Stimulated activated CD4-positive, alpha-beta T cell treated with anti-CD3 and anti-CD28 coated beads, Interleukin-15, amount 100 ng/mL, for 1 hour (primary cell): Measurements from ENCODE around the gene ZC3HAV1.
"Not testable (repeated sequence)": the region's sequence is repeated elsewhere in the genome, so short reads cannot be mapped to it uniquely, and the experiment has no call there.

Experiments
- DNase-seq, 2 donors: peaks; one replicate each; pipeline ENCODE4 v3.0.0-alpha.2; 2020; ENCODE audit warnings: low read depth in 1 of 2, low spot score in 1 of 2

ZC3HAV1 gene

DNA sequence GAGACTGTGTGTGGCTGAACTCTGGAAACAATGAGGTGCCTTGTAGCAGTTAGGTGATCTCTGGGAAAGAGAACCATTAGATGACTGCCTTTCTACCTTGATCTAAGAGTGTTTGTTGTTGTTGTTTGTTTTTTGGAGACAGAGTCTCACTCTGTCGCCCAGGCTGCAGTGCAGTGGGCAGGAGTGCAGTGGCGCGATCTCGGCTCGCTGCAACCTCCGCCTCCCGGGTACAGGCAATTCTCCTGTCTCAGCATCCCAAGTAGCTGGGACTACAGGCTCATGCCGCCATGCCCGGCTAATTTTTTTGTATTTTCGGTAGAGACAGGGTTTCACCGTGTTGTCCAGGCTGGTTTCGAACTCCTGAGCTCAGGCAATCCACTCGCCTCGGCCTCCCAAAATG lies 54.9 kb downstream of the ZC3HAV1 start:
- DNase-seq: not testable (repeated sequence)

DNA sequence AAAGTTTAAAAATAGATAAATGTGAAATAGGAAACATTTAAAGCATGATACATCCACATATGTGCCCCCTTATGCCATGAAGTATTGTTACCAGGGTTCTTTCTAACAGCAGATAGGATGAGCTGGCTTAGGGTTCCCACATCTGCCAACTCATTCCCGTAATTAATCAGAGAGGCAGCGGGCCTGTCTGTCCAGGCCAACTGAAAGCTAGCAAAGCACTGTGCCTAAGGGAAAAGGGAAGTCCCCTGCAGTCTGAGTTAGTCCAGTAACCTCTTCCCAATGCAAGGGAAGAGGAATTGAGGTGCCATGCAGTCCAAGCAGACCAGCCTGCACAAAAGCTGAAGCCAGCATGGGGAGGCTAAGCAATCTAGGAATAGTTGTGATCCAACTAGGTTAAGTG lies 55.4 kb downstream of the ZC3HAV1 start:
- no peak for DNase-seq

DNA sequence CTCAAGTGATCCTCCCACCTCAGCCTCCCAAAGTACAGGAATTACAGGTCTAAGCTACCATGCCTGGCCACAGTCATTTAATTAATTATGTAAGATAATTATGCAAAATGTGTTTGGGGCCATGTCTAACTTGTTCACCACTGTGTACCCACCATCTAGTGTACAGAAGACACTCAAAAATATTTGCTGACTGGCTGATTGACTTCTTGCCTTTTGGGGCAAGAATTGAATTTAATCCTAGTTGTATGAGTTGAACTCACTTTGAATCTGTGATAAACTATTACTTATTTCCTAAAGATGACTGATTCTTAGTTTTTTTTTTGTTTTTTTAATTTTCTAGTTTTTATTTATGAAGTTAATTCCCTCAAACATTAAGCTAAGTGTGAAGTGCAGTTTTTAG lies 57.9 kb downstream of the ZC3HAV1 start:
- DNase-seq: no peak

DNA sequence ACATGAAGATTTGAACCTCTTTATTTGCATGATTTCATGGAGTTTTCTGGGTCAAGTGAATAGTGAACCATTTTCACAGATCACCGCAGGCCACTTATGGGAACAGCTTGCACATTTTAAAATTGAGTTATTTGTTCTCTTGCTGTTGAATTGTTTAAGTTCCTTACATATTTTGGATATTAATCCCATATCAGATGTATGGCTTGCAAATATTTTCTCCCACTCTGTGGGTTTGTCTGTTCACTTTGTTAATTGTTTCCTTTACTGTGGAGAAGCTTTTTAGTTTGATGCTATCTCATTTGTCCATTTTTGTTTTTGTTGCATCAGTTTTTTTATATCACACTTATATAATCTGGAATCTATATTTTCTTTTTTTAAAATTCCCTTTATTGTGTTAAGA lies 59.6 kb downstream of the ZC3HAV1 start:
- no peak for DNase-seq

DNA sequence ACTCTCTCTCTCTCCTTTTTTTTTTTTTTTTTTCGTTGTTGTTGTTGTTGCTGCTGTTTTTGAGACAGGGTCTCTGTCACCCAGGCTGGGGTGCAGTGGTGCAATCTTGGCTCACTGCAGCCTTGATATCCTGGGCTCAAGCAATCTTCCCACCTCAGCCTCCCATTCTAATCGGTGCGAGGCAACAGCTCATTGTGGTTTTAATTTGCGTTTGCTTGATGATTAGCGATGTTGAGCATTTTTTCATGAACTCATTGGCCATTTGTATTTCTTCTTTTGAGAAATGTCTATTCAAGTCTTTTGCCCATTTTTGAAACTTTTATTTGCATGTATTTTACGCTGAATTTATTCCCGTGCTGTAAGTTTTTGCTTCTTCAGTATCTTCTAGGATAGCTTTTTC lies 60.4 kb downstream of the ZC3HAV1 start:
- DNase-seq: no peak

DNA sequence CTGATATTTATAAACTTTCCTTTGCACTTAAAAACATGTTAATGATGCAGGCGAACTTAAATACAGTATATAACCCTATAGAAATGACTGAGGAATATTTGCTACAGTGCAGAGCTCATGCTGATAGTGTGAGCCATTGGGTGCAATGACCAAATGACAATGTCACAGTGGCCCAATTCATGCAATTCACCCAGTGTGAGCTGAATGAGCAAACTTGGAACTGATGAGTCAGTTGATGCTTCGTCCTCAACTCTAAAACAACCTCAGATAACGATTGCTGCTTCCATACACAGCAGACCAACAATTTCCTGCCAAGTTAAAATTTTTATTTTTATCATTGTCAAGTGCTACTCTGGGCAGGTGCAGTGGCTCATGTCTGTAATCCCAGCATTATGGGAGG lies 61.5 kb downstream of the ZC3HAV1 start:
- DNase-seq: no peak

DNA sequence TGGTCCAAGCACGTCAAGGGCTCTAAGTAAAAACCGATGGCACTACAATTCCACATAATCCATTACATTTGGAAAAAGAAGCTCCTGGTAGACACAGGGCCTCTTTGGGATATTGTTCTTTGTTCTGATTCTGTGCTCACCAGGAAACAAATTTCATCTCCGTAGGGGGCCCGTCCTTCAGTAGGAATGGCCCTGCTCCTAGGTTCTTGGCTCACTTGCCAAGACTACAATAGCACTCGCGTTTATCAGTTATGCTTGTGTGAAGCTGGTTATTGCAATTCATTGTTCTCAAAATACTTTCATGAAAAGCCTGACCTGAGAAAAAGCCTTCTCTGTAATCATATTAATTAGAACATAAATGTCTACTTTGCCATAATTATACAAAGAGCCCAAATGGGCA lies 63.4 kb downstream of the ZC3HAV1 start:
- no peak for DNase-seq

DNA sequence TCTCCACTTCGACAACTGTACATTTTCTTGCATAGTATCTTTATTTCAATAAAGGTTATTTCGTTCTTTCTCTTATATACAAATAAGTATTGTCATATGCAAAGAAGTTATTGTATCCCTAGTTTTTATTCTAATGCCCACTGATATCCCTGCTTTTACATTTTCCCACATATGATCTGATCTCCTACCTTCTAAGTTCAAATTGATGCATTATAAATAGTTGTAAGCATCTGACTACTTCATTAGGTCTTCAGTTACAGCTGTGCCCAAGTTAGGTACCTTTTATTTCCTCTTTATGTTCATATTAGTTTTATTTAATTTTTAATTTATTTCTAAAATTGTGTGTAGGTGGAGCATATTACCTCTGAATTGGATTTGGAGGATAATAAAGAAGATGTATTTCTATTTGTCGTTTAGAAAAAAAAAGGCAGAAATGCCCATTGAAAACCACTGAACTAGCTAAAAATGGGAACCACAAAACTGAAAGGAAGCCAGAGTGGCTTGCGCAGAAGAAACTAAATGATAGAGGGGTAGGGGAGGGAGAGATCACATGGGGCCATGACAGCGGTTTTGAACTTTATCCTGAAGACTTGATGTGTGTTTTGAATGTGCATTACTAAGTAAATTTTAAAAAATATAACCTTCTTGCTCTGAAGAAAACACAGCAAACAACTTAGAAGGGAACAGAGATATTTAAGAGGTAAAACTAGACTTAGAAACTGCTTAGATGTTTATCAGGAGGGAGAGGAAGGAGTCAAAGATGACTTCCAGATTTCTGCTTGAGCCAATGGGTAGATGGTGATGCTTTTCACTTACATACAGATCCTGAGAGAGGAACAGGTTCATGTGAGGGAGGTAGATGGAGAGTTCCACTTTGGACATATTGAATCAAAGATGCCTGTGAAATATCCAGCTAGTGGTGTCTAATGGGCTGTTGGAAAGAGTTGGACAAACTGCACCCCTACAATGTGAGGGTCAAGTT lies 64.4 kb downstream of the ZC3HAV1 start:
- no peak for DNase-seq

DNA sequence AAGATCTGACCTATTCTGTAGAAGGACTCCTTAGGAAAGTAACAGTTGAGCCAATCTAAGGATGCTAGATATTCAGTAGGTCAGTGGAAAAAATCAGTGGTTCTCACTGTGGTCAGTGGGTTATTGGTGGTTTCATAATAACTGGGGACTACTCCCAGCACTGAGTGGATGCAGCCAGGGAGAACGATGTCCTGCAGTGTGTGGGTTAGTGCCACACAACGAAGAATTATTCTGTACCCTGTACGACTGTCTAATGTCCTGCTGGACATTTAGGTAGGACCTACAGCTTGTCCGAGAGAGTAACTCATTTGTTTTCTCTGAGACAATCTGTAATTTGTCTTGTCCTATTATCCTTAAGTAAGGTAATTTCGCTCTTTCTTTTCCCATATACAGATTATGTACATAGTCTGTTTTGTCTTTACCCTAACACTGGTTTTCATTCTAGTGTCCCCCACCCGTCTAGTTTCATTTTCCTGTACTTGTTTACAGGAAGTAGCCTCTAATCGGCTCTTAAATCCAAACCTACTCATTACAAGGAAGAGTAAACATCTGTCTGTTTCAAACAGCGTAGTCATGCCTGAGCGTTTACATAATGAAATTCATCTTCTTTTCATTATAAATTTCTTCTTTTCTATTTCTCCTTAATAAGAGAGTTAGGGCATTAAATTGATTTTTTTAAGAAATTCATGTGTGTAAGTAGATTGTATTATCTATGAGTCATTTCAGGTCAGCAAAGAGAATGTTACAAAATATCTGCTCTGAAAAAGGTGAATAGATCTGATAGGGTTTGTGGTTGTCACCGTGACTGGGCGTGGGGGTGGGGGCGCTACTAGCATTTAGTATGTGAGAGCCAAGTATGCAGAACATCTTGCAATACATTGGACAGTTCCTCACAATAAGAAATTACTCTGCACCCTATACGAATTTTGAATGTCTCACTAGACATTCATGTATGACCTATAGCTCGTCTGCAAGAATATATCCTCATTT lies 65.4 kb downstream of the ZC3HAV1 start:
- peak; percentile 30 to 59 for DNase-seq

DNA sequence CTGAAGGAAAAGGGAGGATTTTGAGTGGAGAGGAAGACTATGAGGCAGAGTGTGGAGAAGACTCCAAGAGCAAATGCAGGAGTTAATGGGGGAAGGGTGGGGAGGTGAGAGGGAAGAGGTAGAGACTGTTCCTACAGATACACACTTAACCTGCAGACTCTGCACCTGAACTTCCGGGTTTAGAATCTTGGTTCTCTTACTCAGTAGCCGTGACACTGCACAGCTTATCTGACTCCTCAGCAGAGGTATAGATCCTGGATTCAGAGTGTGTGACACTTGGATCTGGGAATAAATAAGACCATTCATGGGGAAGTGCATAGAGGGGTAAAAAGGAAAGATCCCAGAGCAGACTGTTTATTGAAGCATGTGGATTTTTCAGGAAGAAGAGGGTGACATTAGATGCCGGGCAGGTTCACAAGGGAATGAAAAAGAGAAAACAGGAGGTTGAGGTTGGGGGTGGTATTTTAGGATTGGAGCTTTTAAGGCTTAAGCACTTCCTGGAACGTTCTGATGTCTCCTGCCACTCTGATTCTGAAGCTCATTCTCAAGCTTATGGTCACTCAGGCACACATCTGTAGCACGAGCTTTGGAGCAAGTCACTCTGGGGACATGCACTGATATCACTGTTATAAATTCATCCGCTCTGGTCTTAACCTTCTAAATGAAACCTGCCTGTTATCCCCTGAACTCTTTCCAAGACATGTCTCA lies 68.0 kb downstream of the ZC3HAV1 start:
- no peak for DNase-seq

DNA sequence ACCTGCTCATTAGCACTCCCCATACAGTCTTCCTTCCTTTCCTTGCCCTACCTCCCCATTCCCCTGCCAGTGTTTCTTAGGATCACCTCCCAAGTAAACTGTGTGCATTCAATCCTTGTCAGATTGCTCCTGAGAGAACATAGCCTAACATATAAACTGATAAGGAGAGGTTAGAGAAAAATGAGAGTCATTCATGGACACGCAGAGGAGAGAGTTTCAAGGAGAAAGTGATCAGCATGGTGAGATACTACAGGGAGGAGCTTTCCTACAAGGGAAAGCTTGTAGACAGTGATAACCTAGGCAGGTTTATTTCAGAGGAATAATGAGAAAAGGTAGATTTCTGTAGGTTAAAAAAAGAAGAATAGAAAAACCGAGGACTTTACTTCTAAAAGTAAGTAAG lies 70.8 kb downstream of the ZC3HAV1 start:
- no peak for DNase-seq

DNA sequence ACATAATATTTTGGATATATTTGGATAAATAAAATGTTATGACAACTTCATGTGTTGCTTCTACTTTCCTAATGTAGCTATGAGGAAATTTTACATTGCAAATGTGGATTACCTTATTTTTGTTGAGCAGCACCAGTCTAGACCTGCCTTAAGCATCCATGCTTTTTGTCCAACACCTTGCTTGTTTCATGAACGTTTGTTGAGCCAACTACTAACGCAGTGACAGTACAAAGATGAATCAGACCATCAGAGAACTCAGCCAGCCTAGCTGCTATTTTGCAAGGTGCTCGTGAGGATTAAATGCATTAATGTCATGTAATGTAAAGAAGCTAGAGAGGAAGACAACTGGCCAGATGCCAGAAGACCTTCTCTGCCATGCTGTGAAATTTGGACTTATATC lies 72.6 kb downstream of the ZC3HAV1 start:
- DNase-seq: no peak

DNA sequence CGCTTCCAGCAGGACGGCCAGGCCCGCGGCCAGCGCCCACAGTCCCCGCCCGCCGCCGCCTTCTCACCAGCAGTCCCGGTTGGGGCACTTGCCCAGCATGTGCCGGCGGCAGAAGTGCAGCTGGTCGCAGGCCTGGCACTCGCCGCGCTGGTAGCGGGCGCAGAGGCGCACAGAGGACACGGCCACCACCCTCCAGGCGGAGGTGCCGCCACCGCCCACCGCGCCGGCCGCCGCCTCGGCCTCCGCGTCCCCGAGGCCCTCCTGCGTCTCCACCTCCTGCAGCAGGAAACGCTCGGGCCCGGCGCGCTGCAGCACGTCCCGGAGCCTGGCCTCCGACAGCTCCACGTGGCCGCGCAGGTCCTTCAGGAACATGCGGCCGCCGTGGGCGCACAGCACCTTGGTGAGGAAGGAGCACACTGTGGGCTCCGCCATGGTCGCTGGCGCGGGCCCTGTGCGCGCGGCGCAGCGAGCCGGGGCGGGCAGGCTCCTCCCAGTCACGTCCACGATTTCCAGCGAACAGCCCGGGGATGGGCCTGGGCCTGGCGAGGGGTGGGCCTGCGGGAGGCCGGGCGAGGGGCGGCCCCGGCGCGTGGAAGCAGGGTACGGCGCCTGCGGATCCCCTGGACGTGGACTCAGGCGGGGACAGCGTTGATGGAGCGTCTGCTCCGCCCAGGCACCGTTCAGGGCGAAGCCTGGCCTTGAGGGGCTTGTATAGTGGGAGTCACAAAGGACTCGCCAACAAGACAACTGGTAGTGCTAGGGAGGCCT lies 73.8 kb downstream of the ZC3HAV1 start, which contains the start of gene ZC3HAV1L:
TSS of gene ZC3HAV1L (minus strand) at position 457 of the 768 bp plus-strand sequence. CDS start at position 432, 25 bp downstream.
- DNase-seq: peak in 1 of 2 donors; percentile 43

DNA sequence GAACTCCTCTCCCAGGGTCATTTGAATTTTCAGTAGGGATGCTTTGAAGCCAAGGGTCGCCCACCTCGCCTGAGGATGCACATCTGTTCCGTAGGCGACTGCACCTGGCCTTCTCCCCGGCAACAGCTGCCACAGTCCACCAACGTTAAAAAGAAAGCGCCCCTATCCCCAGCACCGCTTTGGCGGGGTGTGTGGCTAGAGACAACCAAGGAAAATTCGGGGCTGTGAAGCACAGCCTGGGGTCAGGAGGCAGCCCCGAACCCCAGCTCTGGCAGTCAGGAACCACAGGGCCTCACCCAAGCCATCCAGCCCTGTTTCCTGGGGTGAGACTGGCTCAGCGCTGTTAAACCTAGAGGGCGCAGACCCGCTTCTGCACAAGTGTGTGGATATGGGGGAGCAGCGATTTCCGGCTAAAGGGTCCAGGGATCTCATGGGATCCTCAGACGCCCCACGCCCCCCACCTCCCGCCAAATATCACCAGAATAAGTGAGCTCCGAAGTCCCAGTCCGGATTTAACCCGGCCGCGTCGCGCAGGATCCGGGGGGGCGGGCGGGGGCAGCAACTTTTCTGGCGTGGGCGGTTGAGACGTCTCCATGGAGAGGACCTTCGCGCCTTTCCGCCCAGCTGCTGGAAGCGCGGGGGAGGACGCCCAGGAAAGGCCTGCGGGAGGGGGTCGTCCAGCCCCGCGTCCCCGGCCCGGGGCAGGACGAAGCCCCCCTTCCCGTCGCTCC lies 74.5 kb downstream of the ZC3HAV1 start:
- DNase-seq: peak in 1 of 2 donors; percentile 18

DNA sequence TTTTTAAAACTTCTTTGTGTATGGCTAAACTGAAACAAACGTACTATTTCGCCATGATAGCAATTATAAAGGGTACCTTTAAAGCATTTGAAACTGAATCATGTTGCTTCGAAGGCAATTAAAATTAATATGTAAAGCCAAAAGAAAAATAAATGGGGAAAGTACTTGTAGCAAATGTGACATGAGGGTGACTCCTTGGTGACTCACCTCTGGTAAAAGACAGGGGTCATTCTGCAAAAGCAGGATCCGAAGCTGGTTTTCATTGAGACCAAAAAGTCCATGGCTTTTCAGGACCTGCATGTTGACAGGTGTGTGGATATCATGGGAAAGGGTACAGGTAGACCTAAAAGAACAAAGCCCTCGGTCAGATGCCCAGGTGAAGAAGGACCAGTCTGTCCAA lies 75.2 kb downstream of the ZC3HAV1 start:
- DNase-seq: no peak

DNA sequence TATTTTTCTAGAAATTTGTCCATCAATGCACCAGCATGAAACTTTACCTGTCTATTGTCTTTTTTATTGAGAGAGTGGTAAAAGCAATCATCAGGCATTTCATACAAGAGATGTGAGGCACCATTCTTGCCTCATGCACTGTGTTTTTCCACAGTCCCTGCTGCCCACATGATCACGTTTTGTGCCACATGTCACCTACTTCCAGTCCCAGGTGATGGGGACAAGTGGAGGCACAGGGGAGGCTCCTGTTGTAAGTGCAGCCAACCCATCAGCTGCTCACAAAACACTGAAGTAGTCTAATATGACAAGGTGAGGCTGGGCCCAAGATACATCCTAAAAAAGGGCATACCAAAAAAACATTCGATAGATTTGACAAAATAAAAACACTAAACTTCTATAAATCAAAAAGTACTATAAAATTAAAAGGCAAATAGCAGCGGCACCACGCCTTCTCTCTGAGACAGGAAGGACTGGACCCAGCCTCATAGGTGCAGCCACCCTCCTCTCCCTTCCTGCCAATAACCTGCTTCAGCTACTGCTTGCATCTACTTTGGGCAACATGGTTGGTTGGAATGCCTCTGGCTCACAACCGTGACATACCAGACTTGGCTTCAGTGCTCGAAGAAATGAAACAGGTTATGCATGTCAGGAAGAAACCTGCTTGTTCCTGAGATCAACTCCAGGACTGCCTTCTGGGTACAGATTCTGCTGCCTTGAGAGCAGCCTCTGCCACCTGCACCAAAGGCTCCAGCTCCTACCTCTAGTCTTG lies 76.0 kb downstream of the ZC3HAV1 start:
- DNase-seq: no peak

DNA sequence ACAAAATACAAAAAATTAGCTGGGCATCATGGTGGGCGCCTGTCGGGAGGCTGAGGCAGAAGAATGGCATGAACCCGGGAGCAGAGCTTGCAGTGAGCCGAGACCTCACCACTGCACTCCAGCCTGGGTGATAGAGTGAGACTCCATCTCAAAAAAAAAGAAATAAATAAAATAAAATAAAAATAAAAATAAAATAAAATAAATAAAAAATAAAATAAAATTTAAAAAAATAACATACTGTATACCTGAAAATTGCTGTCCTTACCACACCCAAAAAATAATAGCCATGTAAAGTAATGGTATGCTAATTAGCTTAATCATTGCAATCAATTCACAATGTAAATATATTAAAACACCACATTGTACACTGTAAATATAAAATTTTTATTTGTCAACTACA lies 77.0 kb downstream of the ZC3HAV1 start:
- no peak for DNase-seq

DNA sequence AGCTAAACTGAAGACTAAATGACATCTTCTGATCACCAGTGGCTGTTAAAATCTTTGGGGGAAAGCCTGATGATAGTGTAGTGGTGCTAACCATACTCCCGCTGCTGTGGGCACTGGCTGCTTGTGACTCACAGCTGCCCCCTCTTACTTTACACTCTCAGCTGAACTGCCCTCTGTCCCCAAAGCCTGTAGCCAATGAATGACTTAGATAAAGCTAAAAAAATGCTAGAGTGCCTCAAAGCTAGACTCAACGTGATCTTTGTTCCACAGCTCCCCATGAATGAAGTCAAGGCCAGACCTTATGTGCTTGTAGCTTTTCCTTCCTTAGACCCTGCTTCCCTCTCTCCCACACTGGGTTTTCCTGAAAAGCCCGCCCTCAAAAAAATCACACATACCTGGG lies 80.2 kb downstream of the ZC3HAV1 start:
- DNase-seq: no peak

DNA sequence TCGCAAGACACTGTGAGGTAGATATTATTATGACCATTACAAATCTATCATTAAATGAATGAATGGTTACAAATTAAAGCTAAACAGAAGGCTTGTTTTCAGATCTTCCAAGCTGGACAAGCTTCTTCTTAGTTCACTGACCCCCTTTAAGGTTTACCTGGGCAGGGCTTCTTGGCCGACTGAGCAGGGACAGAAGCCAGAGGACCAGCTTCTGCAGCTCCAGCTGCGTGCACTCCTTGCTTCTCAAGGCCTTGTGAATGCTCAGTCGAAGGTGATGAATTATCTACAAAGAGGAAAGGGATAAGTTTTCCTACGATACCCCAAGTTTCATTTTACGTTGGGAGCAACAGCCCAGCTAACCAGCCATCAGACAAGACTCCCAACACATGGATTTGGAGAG lies 83.0 kb downstream of the ZC3HAV1 start:
- no peak for DNase-seq
